GM21423 (cell line): Measurements from ENCODE around the gene PRKAA1.

ENCODE experiments used
- ATAC-seq: cut with Tn5 transposase; IDR thresholded peaks from one replicate; pipeline ENCODE4 v1.9.1; 2021; ENCODE audit warnings: mild to moderate bottlenecking, moderate library complexity; ENCODE audit not compliant: unreplicated experiment

PRKAA1 gene

GRCh38 chr5:40781843-40782409, 16.2 kb downstream of the PRKAA1 start:
- ATAC-seq = no peak

DNA sequence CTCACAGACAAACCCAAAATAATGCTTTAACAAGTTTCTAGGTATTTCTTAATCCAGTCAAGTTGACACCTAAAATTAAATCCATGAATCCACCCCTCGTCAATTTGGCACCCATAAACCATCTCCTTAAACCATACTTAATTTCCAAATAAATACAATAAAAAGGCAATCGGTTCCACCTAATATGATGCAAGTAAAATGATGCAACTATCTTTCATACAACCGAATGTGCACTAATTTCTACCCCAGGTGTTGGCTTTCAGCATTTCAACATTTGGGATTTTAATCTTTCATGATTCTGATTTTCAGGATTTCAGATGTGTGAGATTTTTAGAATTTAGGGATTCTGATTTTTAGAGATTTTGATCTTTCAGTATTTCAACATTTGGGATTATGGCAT, 17.3 kb downstream of the PRKAA1 start:
- ATAC-seq = no peak

DNA sequence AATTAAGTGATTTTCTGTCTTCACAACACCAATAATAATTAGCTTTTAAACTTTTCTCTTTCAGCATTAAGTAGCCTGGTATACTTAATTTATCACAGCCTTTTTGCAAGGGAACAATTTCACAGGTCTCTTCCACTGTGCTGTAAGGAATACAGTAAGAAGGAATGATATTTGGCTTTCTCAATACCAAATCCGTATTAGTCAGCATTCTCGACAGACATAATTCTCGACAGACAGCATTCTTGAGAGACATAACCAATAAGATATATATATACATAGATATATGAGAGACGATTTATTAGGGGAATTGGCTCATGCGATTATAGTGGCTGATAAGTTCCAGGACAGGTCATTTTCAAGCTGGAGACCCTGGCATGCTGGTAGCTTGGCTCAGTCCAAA, 18.0 kb downstream of the PRKAA1 start:
- no peak for ATAC-seq

DNA sequence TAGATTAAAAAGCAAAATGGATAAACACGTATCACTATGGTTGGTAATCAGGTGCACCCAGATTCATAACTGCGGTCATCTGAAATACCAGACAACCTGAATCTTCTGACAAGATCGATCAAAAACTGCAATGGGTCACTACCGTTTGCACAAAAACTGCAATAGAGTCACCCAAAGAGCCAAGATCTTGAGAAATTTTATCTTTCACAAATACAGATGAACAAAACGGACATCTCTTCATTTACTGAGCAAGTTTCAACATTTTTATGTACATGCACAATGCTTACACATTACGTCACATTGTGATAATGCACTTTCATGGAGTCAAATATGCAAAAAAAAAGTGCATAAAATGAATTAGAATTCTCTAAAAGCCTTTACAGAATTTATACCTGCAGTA, 18.6 kb downstream of the PRKAA1 start:
- no peak for ATAC-seq

DNA sequence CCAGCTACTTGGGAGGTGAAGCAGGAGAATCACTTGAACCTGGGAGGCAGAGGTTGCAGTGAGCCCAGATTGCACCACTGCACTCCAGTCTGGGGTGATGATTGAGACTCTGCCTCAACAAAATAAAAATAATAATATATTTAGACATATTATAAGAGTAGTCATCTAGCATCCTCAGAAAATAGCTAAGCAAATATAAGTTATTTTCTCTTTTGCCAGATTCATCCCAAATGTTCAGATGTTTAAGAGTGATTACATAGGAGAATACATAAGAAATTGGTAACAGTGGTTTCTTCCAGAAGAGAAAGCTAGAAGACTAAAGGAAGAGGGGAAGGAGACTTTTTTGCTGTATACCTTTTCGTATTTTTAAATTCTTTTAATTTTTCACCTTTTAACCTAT, 20.0 kb downstream of the PRKAA1 start:
- ATAC-seq = no peak

- ATAC-seq = no peak
Measured at GRCh38 chr5:40776658-40776977, 21.6 kb downstream of the PRKAA1 start.

DNA sequence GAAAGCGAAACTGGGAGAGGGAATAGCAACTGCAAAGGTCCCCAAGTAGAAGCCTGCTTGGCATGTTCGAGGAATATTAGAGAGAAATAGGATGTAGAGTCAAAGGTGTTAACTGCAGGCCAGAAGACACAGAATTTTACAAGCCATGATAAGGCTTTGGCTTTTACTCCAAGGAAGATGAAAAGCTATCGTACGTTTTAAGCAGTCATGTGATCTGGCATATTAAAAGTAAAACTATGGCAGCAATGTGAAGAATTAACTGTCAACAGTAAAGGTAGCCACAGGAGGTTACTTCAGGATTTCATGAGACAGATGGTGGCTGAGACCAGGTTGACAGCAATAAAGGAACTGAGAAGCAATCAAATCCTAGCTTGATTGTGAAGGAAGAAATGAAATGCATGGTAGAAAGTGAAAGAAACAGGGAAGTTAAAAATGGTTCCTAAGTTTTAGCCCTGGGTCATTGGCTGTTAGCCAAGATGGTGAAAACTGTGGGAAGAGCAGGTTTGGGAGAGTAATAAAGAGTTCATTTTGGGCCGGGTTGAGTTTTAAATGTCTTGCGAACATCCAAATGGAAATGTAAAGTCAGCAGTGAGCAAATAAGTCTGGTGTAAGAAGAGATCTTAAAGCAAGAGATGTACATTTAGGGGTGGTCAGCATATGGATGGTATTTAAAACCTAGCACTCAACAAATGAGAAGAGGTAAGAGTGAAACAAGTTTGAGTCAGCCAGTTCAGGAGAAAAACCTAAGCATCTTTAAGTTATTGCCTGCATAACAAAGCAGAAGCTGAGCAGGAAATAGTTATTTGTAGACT, 22.1 kb downstream of the PRKAA1 start:
- ATAC-seq = no peak

GRCh38 chr5:40775085-40775845, 22.9 kb downstream of the PRKAA1 start:
- ATAC-seq = no peak

DNA sequence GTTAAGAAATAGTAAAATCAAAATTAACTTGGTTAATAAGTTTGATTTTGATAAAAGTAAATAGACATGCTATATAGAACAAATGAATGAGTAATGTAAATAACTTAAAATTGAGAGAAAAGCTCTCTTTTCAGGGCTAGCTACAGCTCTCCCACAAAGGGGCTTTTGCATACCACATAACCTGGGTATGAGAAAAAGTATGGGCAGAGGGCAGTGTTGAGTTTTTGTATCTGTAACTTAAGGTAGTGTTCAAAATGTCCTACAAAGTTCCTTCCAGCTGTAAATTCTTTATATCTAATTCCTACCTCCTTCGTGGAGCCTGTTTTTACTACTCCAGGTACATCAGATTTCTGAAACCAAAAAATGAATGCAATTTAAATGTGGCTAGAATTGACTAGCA, 23.6 kb downstream of the PRKAA1 start:
- ATAC-seq = no peak

DNA sequence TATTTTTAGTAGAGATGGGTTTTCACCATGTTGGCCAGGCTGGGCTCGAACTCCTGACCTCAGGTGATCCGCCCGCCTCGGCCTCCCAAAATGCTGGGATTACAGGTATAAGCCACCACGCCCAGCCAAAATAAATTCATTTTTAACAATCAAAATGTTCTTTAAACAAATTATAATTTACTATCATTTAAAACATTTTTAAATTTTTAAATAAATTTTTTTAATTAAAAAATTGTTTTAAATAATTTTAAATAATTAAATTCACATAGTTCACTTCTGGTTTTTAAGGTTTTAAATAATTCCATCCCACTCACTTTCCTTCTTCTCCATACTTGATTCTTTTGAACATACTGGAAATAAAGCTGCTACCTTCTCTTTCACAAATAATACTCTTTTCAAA, 27.4 kb downstream of the PRKAA1 start:
- ATAC-seq = no peak

DNA sequence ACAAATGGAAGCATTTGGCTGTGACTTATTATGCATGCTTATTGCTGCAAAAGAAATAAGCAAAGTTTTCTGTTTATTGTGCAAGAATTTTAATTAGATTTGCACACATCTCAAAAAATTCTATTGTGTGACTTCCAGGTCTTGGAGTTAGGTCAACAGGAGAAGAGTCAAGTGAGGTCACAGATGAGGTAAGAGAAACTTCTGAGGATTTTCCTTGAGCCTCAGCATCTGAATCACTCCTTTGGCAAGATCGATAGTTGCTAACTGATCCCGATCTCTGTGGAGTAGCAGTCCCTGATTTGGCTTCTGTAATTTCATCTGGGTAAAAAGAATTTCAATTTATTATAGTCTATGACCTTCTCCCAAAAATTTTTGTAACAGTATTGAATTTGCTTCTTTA, 35.5 kb downstream of the PRKAA1 start:
- no peak for ATAC-seq

DNA sequence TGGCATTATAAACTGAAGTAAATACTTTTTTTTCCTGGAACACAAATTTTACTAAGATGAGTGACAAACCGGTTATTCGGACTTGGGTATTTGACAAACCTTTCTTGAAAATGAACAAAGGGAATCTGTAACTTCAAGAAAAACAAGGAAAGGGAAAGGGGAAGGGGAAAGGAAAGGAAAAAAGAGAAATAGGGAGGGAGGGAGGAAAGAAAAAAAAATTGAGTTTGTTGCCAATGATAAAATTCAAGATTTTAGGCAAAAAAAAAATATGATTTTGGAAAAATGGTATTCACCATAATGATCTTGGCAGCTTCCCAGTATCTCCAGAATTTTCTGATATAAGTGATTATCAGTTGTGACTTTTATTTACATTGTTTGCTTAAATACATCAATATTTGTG, 40.8 kb downstream of the PRKAA1 start:
- no peak for ATAC-seq

GRCh38 chr5:40755407-40756365, 42.5 kb downstream of the PRKAA1 start, which contains the start of gene TTC33:
TTC33 (minus strand) TSS chr5:40755961; CDS start chr5:40747018, 8,943 bp downstream.
- ATAC-seq = peak; percentile 91

DNA sequence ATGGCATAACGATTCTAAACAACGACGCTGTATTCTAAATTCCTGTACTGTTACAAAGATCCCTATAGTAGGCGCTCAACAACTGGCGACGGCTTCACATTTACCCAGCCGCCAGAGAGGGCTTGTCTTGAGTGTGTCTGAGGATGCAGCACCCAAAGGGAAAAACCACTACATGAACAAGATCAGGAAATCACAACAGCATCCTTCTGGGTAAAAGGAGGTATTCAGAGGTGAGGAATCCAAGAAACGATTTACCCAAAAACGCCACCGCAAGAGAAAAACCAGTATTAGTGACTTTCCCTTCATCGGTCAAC, 43.1 kb downstream of the PRKAA1 start:
- peak; percentile 81 for ATAC-seq

DNA sequence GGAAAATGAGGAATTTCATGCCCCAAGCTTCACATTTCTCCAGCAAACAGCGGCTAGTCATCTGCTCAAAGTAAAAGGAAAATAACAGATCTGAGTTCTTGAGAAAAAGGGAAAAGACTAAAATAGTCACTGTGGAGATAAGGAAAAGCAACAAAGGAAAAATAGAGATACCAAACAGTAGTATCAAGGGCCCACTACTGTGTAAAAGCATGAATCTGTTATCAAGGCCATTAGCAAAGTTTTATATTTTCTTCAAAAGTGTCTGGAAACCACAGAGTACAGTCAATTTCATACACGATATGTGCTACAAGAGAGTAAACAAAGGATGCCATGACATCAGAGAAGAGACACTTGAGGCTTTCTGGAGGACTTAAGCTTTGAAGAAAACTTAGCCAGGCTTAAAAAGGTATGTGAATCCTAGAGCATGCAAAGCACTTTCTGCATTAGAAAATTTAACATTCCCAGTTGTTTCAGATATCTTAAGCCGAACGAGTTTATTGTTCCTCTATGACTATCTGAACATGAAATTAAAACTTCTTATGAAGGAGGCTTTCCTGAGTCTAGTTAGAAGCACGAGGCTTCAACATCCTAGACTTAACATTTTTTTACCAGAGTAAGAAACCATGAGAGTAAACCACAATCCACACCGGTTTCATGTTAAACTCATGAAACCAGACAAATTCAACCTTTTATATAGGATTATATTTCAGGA, 43.6 kb downstream of the PRKAA1 start:
- peak; percentile 12 for ATAC-seq

DNA sequence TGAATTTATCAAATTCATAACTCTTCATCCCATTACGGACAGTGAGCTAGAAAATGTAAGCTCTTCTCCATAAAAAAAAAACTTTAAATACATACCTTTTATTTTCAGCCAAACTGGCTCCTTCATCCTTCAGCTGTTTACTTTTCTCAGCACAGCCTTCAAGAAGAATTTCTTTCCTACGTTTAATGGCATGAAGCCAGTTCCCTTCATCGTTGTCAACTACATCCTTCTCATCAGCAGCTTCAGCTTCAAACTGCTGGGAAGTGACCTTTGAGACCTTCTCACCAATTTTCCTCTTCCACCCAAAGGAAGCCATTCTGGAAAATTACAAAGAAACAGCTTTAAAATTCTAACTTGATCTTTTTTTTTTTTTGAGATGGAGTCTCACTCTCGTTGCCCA, 51.5 kb downstream of the PRKAA1 start:
- ATAC-seq = no peak

DNA sequence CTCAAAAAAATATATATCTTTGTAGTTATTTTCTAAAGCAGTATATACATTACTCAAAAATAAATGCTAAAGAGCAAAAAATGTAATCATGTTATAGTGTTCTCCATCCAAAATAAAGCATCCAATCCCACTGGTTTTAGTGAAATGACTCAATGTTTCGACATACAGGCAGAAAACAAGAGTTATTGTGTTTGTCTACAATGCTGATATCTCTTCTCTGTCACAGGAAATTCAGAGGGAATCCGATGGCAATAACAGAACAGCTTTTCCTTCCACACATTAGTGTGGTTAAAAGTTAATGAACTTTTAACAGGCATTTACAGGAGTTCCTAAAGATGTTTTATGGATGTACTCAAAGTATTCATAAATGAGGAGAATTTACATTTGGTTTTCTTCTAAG, 54.4 kb downstream of the PRKAA1 start:
- no peak for ATAC-seq

GRCh38 chr5:40738502-40738901, 59.7 kb downstream of the PRKAA1 start:
- no peak for ATAC-seq

- ATAC-seq = peak; percentile 76
Measured at GRCh38 chr5:40736103-40736875, 61.9 kb downstream of the PRKAA1 start.

DNA sequence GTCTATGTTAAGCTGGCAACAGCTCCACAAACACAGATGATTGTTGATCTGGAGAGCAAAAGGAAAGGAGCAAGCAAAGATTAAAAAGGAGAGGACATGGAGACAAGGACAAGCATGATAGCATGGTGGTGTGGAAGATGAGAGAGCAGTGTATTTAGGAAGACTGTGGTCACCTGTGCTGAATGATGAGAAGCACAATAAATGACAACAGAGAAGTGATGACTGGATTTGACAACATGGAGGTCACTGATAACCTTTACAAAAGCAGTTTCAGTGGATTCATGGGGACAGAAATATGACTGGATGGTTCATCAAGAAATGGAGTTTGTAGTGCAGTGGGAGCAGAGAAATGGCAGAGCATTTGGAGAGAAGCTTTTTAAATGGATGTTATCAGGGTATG, 62.6 kb downstream of the PRKAA1 start:
- no peak for ATAC-seq
